Muscle of leg (tissue), 16 donors: ENCODE measurements around the gene ARRDC1. TPM values are rescaled to one million over a fixed set of nuclear protein-coding genes. Genes with fewer than 3 reads are reported as not detected.
"Not testable (repeated sequence)": the region's sequence is repeated elsewhere in the genome, so short reads cannot be mapped to it uniquely, and the experiment has no call there.

Experiments
- DNase-seq: peaks from one replicate; pipeline ENCODE4 v3.0.0; 2013
- H3K27ac ChIP-seq: one replicate; pipeline ENCODE4 v1.5.1; 2013; ENCODE audit warnings: mild to moderate bottlenecking, low read length, control low read depth
- H3K27me3 ChIP-seq: one replicate; pipeline ENCODE4 v1.6.1; 2013; ENCODE audit warnings: low read length; ENCODE audit not compliant: control insufficient read depth, insufficient read depth
- H3K36me3 ChIP-seq: one replicate; pipeline ENCODE4 v1.6.1; 2013; ENCODE audit warnings: low read length; ENCODE audit not compliant: control insufficient read depth, insufficient read depth
- H3K4me1 ChIP-seq: one replicate; pipeline ENCODE4 v1.6.1; 2013; ENCODE audit warnings: low read length; ENCODE audit not compliant: control insufficient read depth, insufficient read depth
- H3K4me3 ChIP-seq: one replicate; pipeline ENCODE4 v1.5.1; 2013; ENCODE audit warnings: low read length, control low read depth
- H3K9me3 ChIP-seq: replicated peaks from 2 replicates; pipeline ENCODE4 v1.6.1; 2013; ENCODE audit warnings: low read depth, low read length; ENCODE audit not compliant: control insufficient read depth
- WGBS: methylation state at CpG from one replicate; pipeline ENCODE4 v1.1.5; 2013; ENCODE audit warnings: missing lambda C conversion rate; ENCODE audit not compliant: insufficient coverage; 5-methylcytosine and 5-hydroxymethylcytosine counted together
- long read RNA-seq, 11 donors: transcript quantifications; one replicate each; lab custom pipeline, GENCODE V29; 2026
- polyA plus RNA-seq, 8 donors: library from polyadenylated mRNA; unstranded; fragments of 120-200 nt; gene quantifications; one replicate each; pipeline versions ENCODE4 v1.2.1 to v1.2.3, GENCODE V29; 2013; ENCODE audit warnings: inconsistent platforms in 1 of 8, low replicate concordance in 1 of 8; ENCODE audit not compliant: insufficient read length in 8 of 8, insufficient read depth in 1 of 8
- total RNA-seq: library from RNA; stranded (reverse); fragments of 120-200 nt; gene quantifications from one replicate; pipeline ENCODE4 v1.2.4, GENCODE V29; 2013

The ARRDC1 gene
- total RNA-seq (27.1 TPM), polyA plus RNA-seq (10 to 100 TPM; 20.6 to 41.3 (median 32.8) TPM)
- long read RNA-seq, donor 1, partial matches to known transcripts = 0 of 4 reads
- long read RNA-seq, donor 1, other reads (novel, unspliced or antisense) = 0 of 4 reads
- long read RNA-seq, donor 2, partial matches to known transcripts = 0 of 2 reads
- long read RNA-seq, donor 2, other reads (novel, unspliced or antisense) = 0 of 2 reads
- long read RNA-seq, donor 3, transcript ARRDC1-201 (8 exons, 1,586 nt) = major isoform, 11 of 21 reads
- long read RNA-seq, donor 3, partial matches to known transcripts = 5 of 21 reads
- long read RNA-seq, donor 3, other reads (novel, unspliced or antisense) = 0 of 21 reads
- long read RNA-seq, donor 4, partial matches to known transcripts = 0 of 3 reads
- long read RNA-seq, donor 4, other reads (novel, unspliced or antisense) = 0 of 3 reads
- long read RNA-seq, donor 5, transcript ARRDC1-201 (8 exons, 1,586 nt) = major isoform, 5 of 17 reads
- long read RNA-seq, donor 5, transcript ARRDC1-205 (4 exons, 866 nt) = major isoform, 5 of 17 reads
- long read RNA-seq, donor 5, partial matches to known transcripts = 0 of 17 reads
- long read RNA-seq, donor 5, other reads (novel, unspliced or antisense) = 6 of 17 reads
- long read RNA-seq, donor 6, transcript ARRDC1-201 (8 exons, 1,586 nt) = major isoform, 12 of 27 reads
- long read RNA-seq, donor 6, partial matches to known transcripts = 10 of 27 reads
- long read RNA-seq, donor 6, other reads (novel, unspliced or antisense) = 0 of 27 reads
- long read RNA-seq, donor 7, transcript ARRDC1-201 (8 exons, 1,586 nt) = major isoform, 6 of 13 reads
- long read RNA-seq, donor 7, partial matches to known transcripts = 5 of 13 reads
- long read RNA-seq, donor 7, other reads (novel, unspliced or antisense) = 0 of 13 reads
- long read RNA-seq, donor 8, partial matches to known transcripts = 0 of 6 reads
- long read RNA-seq, donor 8, other reads (novel, unspliced or antisense) = 0 of 6 reads
- long read RNA-seq, donor 9, partial matches to known transcripts = 0 of 6 reads
- long read RNA-seq, donor 9, other reads (novel, unspliced or antisense) = 0 of 6 reads
- long read RNA-seq, donor 10, transcript ARRDC1-205 (4 exons, 866 nt) = major isoform, 6 of 15 reads
- long read RNA-seq, donor 10, partial matches to known transcripts = 5 of 15 reads
- long read RNA-seq, donor 10, other reads (novel, unspliced or antisense) = 0 of 15 reads
- long read RNA-seq, donor 11, partial matches to known transcripts = 0 of 5 reads
- long read RNA-seq, donor 11, other reads (novel, unspliced or antisense) = 0 of 5 reads

GRCh38 chr9:137605121-137606004, at the start of gene ARRDC1:
TSS of gene ARRDC1 (plus strand) at chr9:137605686. CDS start at chr9:137605718, 32 bp downstream.
- peaks cover 30% of the 10 kb centered on the region for H3K4me1 ChIP-seq
- H3K27me3 ChIP-seq = peaks cover 8% of the 10 kb centered on the region
- peaks cover 6% of the 10 kb centered on the region for H3K36me3 ChIP-seq
- DNase-seq = peak; percentile 94
- H3K4me3 ChIP-seq = peak within 1 kb of the TSS; percentile 45
- H3K27ac ChIP-seq = peak within 1 kb of the TSS; percentile 75
- WGBS = under 1% methylated on average over 77 of the region's 111 CpGs
- H3K9me3 ChIP-seq = no peaks in the 10 kb centered on the region

- Histone ChIP-seq H3K4me3 (no peak overlapping the region), H3K27me3 (no peaks in the 10 kb centered on the region), H3K27ac (peak overlapping the region; percentile 47), H3K4me1 (peaks cover 15% of the 10 kb centered on the region), H3K9me3 (no peaks in the 10 kb centered on the region), H3K36me3 (peaks cover 32% of the 10 kb centered on the region)
- 79% methylated on average over 24 of the region's 24 CpGs for WGBS
- peak; percentile 68 for DNase-seq
These were observed 49.2 kb upstream of the ARRDC1 start for GRCh38 chr9:137556069-137556838.

GRCh38 chr9:137558127-137558526, 47.4 kb upstream of the ARRDC1 start:
- DNase-seq = no peak
- H3K27me3 ChIP-seq = no peaks in the 10 kb centered on the region
- no peak overlapping the region for H3K27ac ChIP-seq
- H3K4me1 ChIP-seq = peaks cover 9% of the 10 kb centered on the region
- WGBS = no CpG with 5 or more reads among the region's 4 CpGs
- peaks cover 35% of the 10 kb centered on the region for H3K36me3 ChIP-seq
- H3K9me3 ChIP-seq = no peaks in the 10 kb centered on the region
- H3K4me3 ChIP-seq = no peak overlapping the region

- 95% methylated on average over 9 of the region's 10 CpGs for WGBS
- no peak for DNase-seq
- Histone ChIP-seq H3K4me1 (no peaks in the 10 kb centered on the region), H3K27me3 (no peaks in the 10 kb centered on the region), H3K9me3 (no peaks in the 10 kb centered on the region), H3K27ac (no peak overlapping the region), H3K36me3 (peaks cover 22% of the 10 kb centered on the region), H3K4me3 (no peak overlapping the region)
These were observed 41.4 kb upstream of the ARRDC1 start for GRCh38 chr9:137564134-137564533.

- Histone ChIP-seq H3K27ac (no peak overlapping the region), H3K4me1 (no peaks in the 10 kb centered on the region), H3K4me3 (no peak overlapping the region), H3K9me3 (no peaks in the 10 kb centered on the region), H3K27me3 (no peaks in the 10 kb centered on the region), H3K36me3 (peaks cover 22% of the 10 kb centered on the region)
- no peak for DNase-seq
- WGBS = 96% methylated on average over 7 of the region's 18 CpGs
These were observed 40.6 kb upstream of the ARRDC1 start for GRCh38 chr9:137564817-137565411.

GRCh38 chr9:137568445-137568844, 37.0 kb upstream of the ARRDC1 start:
- H3K4me1 ChIP-seq, H3K27ac ChIP-seq, DNase-seq, H3K4me3 ChIP-seq, H3K27me3 ChIP-seq, H3K9me3 ChIP-seq: not testable (repeated sequence)
- H3K36me3 ChIP-seq = peaks cover 33% of the 10 kb centered on the region
- WGBS = 83% methylated on average over 4 of the region's 5 CpGs

GRCh38 chr9:137569609-137570203, 35.8 kb upstream of the ARRDC1 start:
- peaks cover 29% of the 10 kb centered on the region for H3K36me3 ChIP-seq
- DNase-seq = no peak
- no peaks in the 10 kb centered on the region for H3K27me3 ChIP-seq
- no peaks in the 10 kb centered on the region for H3K9me3 ChIP-seq
- H3K4me3 ChIP-seq = no peak overlapping the region
- H3K4me1 ChIP-seq = no peaks in the 10 kb centered on the region
- H3K27ac ChIP-seq = no peak overlapping the region
- 90% methylated on average over 5 of the region's 5 CpGs for WGBS

- no peaks in the 10 kb centered on the region for H3K9me3 ChIP-seq
- H3K4me3 ChIP-seq = no peak overlapping the region
- H3K27ac ChIP-seq = no peak overlapping the region
- H3K27me3 ChIP-seq = no peaks in the 10 kb centered on the region
- H3K4me1 ChIP-seq = no peaks in the 10 kb centered on the region
- H3K36me3 ChIP-seq = peaks cover 33% of the 10 kb centered on the region
- WGBS = 97% methylated on average over 2 of the region's 3 CpGs
- DNase-seq = no peak
These were observed 34.9 kb upstream of the ARRDC1 start for GRCh38 chr9:137570566-137570965.
